Right cardiac atrium (tissue), 5 donors: ENCODE measurements around the gene EEPD1. TPM values are rescaled to one million over a fixed set of nuclear protein-coding genes. Genes with fewer than 3 reads are reported as not detected.

ENCODE experiments used
- ATAC-seq, 2 donors: fragments of 200-7000 bp; cut with Tn5 transposase; one replicate each; pipeline versions ENCODE4 v1.8.0 to v1.9.1; 2020; ENCODE audit warnings: moderate library complexity in 2 of 2, mild to moderate bottlenecking in 1 of 2
- DNase-seq, 3 donors: peaks; one replicate each; pipeline ENCODE4 v3.0.0-alpha.2; 2020
- H3K27ac ChIP-seq: one replicate; pipeline ENCODE4 v1.5.1; 2013; ENCODE audit warnings: mild to moderate bottlenecking, low read length, control low read depth, moderate library complexity
- H3K27me3 ChIP-seq: one replicate; pipeline ENCODE4 v1.6.1; 2013; ENCODE audit not compliant: control insufficient read depth, insufficient read depth
- H3K4me1 ChIP-seq: one replicate; pipeline ENCODE4 v1.6.1; 2013; ENCODE audit warnings: low read length; ENCODE audit not compliant: control insufficient read depth, insufficient read depth
- H3K4me3 ChIP-seq: one replicate; pipeline ENCODE4 v1.5.1; 2013; ENCODE audit warnings: low read length, control low read depth
- H3K9me3 ChIP-seq: one replicate; pipeline ENCODE4 v1.6.1; 2013; ENCODE audit warnings: low read length; ENCODE audit not compliant: control insufficient read depth
- WGBS: extraction: QIAGEN DNeasy Blood & Tissue Kit; methylation state at CpG from one replicate; pipeline ENCODE4 v1.1.7; 2013; 5-methylcytosine and 5-hydroxymethylcytosine counted together
- intact Hi-C, 4 donors: fragments of 100-400 bp; cut with DNase I; formaldehyde crosslinking; loops; one replicate each; pipeline versions ENCODE4 v1.11.0 to v1.14.0; 2022 to 2023
- polyA plus RNA-seq: library from polyadenylated mRNA; stranded (reverse); fragments of 200-250 nt; gene quantifications from one replicate; pipeline ENCODE4 v1.2.3, GENCODE V29; 2013
- total RNA-seq, 4 donors: library from RNA; stranded (reverse); fragmentation: NEBNext Ultra II Directional; extraction: Animal tissue kit (Norgen Biotek cat#: 25700); gene quantifications; one replicate each; pipeline ENCODE4 v1.2.1, GENCODE V29; 2021
- donor health status: healthy with polysubstance abuse.
- donor health status: DM: no; HTN: yes; CAD: no.
- donor health status: DM: no; HTN: no; CAD: no.
- donor health status: DM: no; HTN: yes; CAD: no; lungs with severe emphysema.
- donor health status: DM: yes; HTN: yes; CAD: no.

The EEPD1 gene
- total and polyA plus RNA-seq, 5 donors = 3.0 to 7.8 (median 4.4) TPM

GRCh38 chr7:36192053-36192824 lies 39.2 kb downstream of the EEPD1 start:
- DNase-seq (peak in 1 of 3 donors; percentile 56), ATAC-seq (peak; percentile 26 to 31)
- intact Hi-C loops = no loop called here
- WGBS = 80% methylated on average over 11 of the region's 11 CpGs
- no peak overlapping the region for H3K27ac ChIP-seq
- H3K4me3 ChIP-seq = no peak overlapping the region
- no peaks in the 10 kb centered on the region for H3K27me3 ChIP-seq
- peaks cover 4% of the 10 kb centered on the region for H3K4me1 ChIP-seq
- no peaks in the 10 kb centered on the region for H3K9me3 ChIP-seq

- Histone ChIP-seq H3K4me3 (no peak overlapping the region), H3K27me3 (no peaks in the 10 kb centered on the region), H3K9me3 (no peaks in the 10 kb centered on the region), H3K4me1 (peaks cover 4% of the 10 kb centered on the region), H3K27ac (no peak overlapping the region)
- DNase-seq (peak in 1 of 3 donors; percentile 51), ATAC-seq (no peak)
- WGBS = 98% methylated on average over 7 of the region's 7 CpGs
- intact Hi-C loops = no loop called here
Observed at GRCh38 chr7:36192877-36193276, 39.8 kb downstream of the EEPD1 start.

GRCh38 chr7:36198854-36199266 lies 45.8 kb downstream of the EEPD1 start:
- ATAC-seq (no peak), DNase-seq (no peak)
- 69% methylated on average over 4 of the region's 4 CpGs for WGBS
- peaks cover 9% of the 10 kb centered on the region for H3K4me1 ChIP-seq
- H3K9me3 ChIP-seq = no peaks in the 10 kb centered on the region
- no peak overlapping the region for H3K4me3 ChIP-seq
- no peaks in the 10 kb centered on the region for H3K27me3 ChIP-seq
- no peak overlapping the region for H3K27ac ChIP-seq
- intact Hi-C loops = no loop called here

GRCh38 chr7:36199329-36199728 lies 46.3 kb downstream of the EEPD1 start:
- no peak overlapping the region for H3K4me3 ChIP-seq
- intact Hi-C loops = no loop called here
- H3K9me3 ChIP-seq = no peaks in the 10 kb centered on the region
- H3K4me1 ChIP-seq = peaks cover 9% of the 10 kb centered on the region
- DNase-seq = no peak
- no peak for ATAC-seq
- 81% methylated on average over 1 of the region's 1 CpG for WGBS
- H3K27ac ChIP-seq = no peak overlapping the region
- no peaks in the 10 kb centered on the region for H3K27me3 ChIP-seq

- no peaks in the 10 kb centered on the region for H3K9me3 ChIP-seq
- peaks cover 14% of the 10 kb centered on the region for H3K4me1 ChIP-seq
- no peaks in the 10 kb centered on the region for H3K27me3 ChIP-seq
- WGBS = 87% methylated on average over 5 of the region's 5 CpGs
- no peak overlapping the region for H3K4me3 ChIP-seq
- DNase-seq = no peak
- H3K27ac ChIP-seq = no peak overlapping the region
- ATAC-seq = no peak
- intact Hi-C loops = no loop called here
Observed at GRCh38 chr7:36201122-36201723, 48.2 kb downstream of the EEPD1 start.

GRCh38 chr7:36202398-36202797 lies 49.3 kb downstream of the EEPD1 start:
- Histone ChIP-seq H3K4me1 (peaks cover 16% of the 10 kb centered on the region), H3K4me3 (no peak overlapping the region), H3K9me3 (no peaks in the 10 kb centered on the region), H3K27me3 (no peaks in the 10 kb centered on the region), H3K27ac (peak overlapping the region; percentile 17)
- intact Hi-C loops = no loop called here
- 54% methylated on average over 9 of the region's 9 CpGs for WGBS
- DNase-seq (no peak), ATAC-seq (peak; percentile 42 to 54)

- no peak overlapping the region for H3K4me3 ChIP-seq
- no peaks in the 10 kb centered on the region for H3K27me3 ChIP-seq
- no peak overlapping the region for H3K27ac ChIP-seq
- WGBS = 54% methylated on average over 8 of the region's 8 CpGs
- intact Hi-C loops = no loop called here
- no peaks in the 10 kb centered on the region for H3K9me3 ChIP-seq
- ATAC-seq = peak in 1 of 2 donors; percentile 23
- DNase-seq = no peak
- peaks cover 20% of the 10 kb centered on the region for H3K4me1 ChIP-seq
Observed at GRCh38 chr7:36203071-36203790, 50.2 kb downstream of the EEPD1 start.

- Histone ChIP-seq H3K9me3 (no peaks in the 10 kb centered on the region), H3K27ac (no peak overlapping the region), H3K4me3 (no peak overlapping the region), H3K4me1 (peaks cover 23% of the 10 kb centered on the region), H3K27me3 (no peaks in the 10 kb centered on the region)
- ATAC-seq = no peak
- 93% methylated on average over 5 of the region's 5 CpGs for WGBS
- DNase-seq = no peak
- intact Hi-C loops = no loop called here
Observed at GRCh38 chr7:36204044-36204663, 51.1 kb downstream of the EEPD1 start.

- H3K4me3 ChIP-seq = no peak overlapping the region
- intact Hi-C loops = loop anchor here in 1 of 4 donors (5.0 kb wide), 1 partner anchor 48 kb away; no protein-coding TSS in a partner anchor
- peaks cover 23% of the 10 kb centered on the region for H3K4me1 ChIP-seq
- WGBS = 67% methylated on average over 6 of the region's 6 CpGs
- no peak for ATAC-seq
- H3K27ac ChIP-seq = no peak overlapping the region
- H3K9me3 ChIP-seq = no peaks in the 10 kb centered on the region
- DNase-seq = no peak
- no peaks in the 10 kb centered on the region for H3K27me3 ChIP-seq
Observed at GRCh38 chr7:36204929-36205635, 52.0 kb downstream of the EEPD1 start.

GRCh38 chr7:36205803-36206202 lies 52.7 kb downstream of the EEPD1 start:
- intact Hi-C loops = loop anchor here in 1 of 4 donors (5.0 kb wide), 1 partner anchor 49 kb away; no protein-coding TSS in a partner anchor
- 81% methylated on average over 6 of the region's 6 CpGs for WGBS
- H3K27me3 ChIP-seq = no peaks in the 10 kb centered on the region
- no peak for ATAC-seq
- H3K4me3 ChIP-seq = no peak overlapping the region
- H3K27ac ChIP-seq = no peak overlapping the region
- no peak for DNase-seq
- no peaks in the 10 kb centered on the region for H3K9me3 ChIP-seq
- peaks cover 23% of the 10 kb centered on the region for H3K4me1 ChIP-seq
